Right cardiac atrium (tissue), 5 donors: Measurements from ENCODE around the gene FGF14. TPM values are rescaled to one million over a fixed set of nuclear protein-coding genes. Genes with fewer than 3 reads are reported as not detected.

Experiments
- ATAC-seq, 2 donors: fragments of 200-7000 bp; cut with Tn5 transposase; one replicate each; pipeline versions ENCODE4 v1.8.0 to v1.9.1; 2020; ENCODE audit warnings: moderate library complexity in 2 of 2, mild to moderate bottlenecking in 1 of 2
- DNase-seq, 3 donors: peaks; one replicate each; pipeline ENCODE4 v3.0.0-alpha.2; 2020
- H3K27ac ChIP-seq: one replicate; pipeline ENCODE4 v1.5.1; 2013; ENCODE audit warnings: mild to moderate bottlenecking, low read length, control low read depth, moderate library complexity
- H3K27me3 ChIP-seq: one replicate; pipeline ENCODE4 v1.6.1; 2013; ENCODE audit not compliant: control insufficient read depth, insufficient read depth
- H3K4me1 ChIP-seq: one replicate; pipeline ENCODE4 v1.6.1; 2013; ENCODE audit warnings: low read length; ENCODE audit not compliant: control insufficient read depth, insufficient read depth
- H3K4me3 ChIP-seq: one replicate; pipeline ENCODE4 v1.5.1; 2013; ENCODE audit warnings: low read length, control low read depth
- H3K9me3 ChIP-seq: one replicate; pipeline ENCODE4 v1.6.1; 2013; ENCODE audit warnings: low read length; ENCODE audit not compliant: control insufficient read depth
- WGBS: extraction: QIAGEN DNeasy Blood & Tissue Kit; methylation state at CpG from one replicate; pipeline ENCODE4 v1.1.7; 2013; 5-methylcytosine and 5-hydroxymethylcytosine counted together
- intact Hi-C, 4 donors: fragments of 100-400 bp; cut with DNase I; formaldehyde crosslinking; loops; one replicate each; pipeline versions ENCODE4 v1.11.0 to v1.14.0; 2022 to 2023
- polyA plus RNA-seq: library from polyadenylated mRNA; stranded (reverse); fragments of 200-250 nt; gene quantifications from one replicate; pipeline ENCODE4 v1.2.3, GENCODE V29; 2013
- total RNA-seq, 4 donors: library from RNA; stranded (reverse); fragmentation: NEBNext Ultra II Directional; extraction: Animal tissue kit (Norgen Biotek cat#: 25700); gene quantifications; one replicate each; pipeline ENCODE4 v1.2.1, GENCODE V29; 2021
- donor health status: healthy with polysubstance abuse.
- donor health status: DM: no; HTN: yes; CAD: no.
- donor health status: DM: no; HTN: no; CAD: no.
- donor health status: DM: no; HTN: yes; CAD: no; lungs with severe emphysema.
- donor health status: DM: yes; HTN: yes; CAD: no.

FGF14 gene
- total and polyA plus RNA-seq, 5 donors, result 0.54 to 4.9 (median 3.0) TPM

DNA sequence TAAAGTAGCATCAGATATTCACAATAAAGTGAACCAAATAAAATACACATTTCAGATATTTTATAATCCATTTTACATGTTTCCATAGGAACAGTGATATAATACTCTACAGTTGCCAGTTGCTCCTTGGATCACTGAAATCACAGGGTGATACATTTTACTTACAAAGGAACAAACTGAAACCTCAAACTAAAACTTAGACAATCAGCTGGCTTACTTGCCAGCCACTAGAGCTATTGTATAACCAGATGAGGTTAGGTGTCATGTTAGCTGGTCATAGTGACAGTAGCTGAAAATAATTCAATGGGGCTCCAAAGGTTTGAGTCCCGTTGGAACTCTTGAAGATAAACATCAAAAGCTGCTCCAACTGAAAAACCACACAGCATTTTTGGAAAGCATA lies 674.7 kb downstream of the FGF14 start:
- WGBS, result 24% methylated on average over 1 of the region's 1 CpG
- H3K9me3 ChIP-seq, result no peaks in the 10 kb centered on the region
- no peaks in the 10 kb centered on the region for H3K27me3 ChIP-seq
- H3K4me1 ChIP-seq, result no peaks in the 10 kb centered on the region
- DNase-seq (no peak), ATAC-seq (no peak)
- intact Hi-C loops, result no loop called here
- H3K27ac ChIP-seq, result no peak overlapping the region
- H3K4me3 ChIP-seq, result no peak overlapping the region

DNA sequence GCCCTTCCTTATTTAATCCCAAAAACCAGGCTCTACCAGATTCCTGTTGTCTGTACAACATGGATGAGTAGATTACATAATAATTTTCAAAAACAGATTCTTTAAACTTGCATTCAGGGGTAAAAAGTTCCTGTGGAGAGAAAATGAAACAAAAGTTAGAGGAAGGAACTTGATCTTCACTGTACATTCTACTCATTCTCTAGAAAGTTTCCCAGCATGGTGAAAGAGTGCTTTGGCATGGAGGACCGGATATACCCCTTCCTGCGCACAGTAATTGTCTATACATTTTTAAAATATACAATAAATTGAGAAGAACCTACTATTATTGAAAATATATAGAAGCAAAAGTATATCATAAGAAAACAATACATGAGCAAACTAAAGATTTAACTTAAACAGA lies 675.2 kb downstream of the FGF14 start:
- no peaks in the 10 kb centered on the region for H3K9me3 ChIP-seq
- WGBS, result 72% methylated on average over 2 of the region's 2 CpGs
- no peak for DNase-seq
- no peaks in the 10 kb centered on the region for H3K27me3 ChIP-seq
- no peaks in the 10 kb centered on the region for H3K4me1 ChIP-seq
- H3K27ac ChIP-seq, result no peak overlapping the region
- no peak overlapping the region for H3K4me3 ChIP-seq
- ATAC-seq, result no peak
- intact Hi-C loops, result no loop called here

DNA sequence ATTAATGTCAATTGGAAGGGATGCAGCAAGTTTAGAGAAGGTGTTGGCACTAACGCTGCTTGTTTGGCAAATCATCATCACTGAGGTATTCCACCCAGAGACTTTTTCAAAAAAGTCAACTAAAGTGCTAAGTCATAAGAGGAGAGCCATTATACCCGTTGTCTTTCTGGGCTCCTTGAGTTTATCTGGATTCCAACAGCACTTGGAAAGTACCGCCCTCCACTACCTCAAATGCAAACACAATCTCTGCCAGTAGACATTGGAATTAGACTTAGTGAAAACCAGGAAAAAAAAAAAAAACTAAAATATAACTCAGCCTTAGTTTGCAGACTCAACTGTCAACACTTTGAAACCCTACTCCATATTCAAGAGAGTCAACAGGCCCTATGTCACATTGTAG lies 683.4 kb downstream of the FGF14 start:
- no peak for DNase-seq
- Histone ChIP-seq H3K27me3 (no peaks in the 10 kb centered on the region), H3K4me3 (no peak overlapping the region), H3K4me1 (no peaks in the 10 kb centered on the region), H3K9me3 (no peaks in the 10 kb centered on the region), H3K27ac (no peak overlapping the region)
- WGBS, result 71% methylated on average over 3 of the region's 3 CpGs
- intact Hi-C loops, result no loop called here
- no peak for ATAC-seq

DNA sequence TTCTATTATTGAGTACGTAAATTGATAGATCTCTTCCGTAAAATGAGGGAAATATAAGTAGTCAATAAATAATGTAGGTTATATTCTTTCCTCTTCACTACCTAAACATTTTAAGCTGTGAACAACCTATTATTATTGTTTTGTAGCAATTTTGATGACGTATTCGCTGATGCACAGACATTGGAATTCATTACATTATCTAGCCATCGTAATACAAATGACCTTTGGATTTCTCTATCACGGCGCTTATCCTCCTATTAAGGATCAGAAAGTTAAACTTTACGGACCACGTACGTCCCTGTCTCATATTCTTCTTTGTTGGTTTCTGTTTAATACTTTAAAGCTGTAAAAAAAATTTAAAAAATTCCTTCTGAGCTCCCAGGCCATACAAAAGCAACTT lies 684.5 kb downstream of the FGF14 start:
- no peak overlapping the region for H3K27ac ChIP-seq
- H3K4me1 ChIP-seq, result no peaks in the 10 kb centered on the region
- no peaks in the 10 kb centered on the region for H3K9me3 ChIP-seq
- intact Hi-C loops, result no loop called here
- ATAC-seq, result no peak
- DNase-seq, result no peak
- H3K4me3 ChIP-seq, result no peak overlapping the region
- H3K27me3 ChIP-seq, result no peaks in the 10 kb centered on the region
- WGBS, result 86% methylated on average over 10 of the region's 10 CpGs

DNA sequence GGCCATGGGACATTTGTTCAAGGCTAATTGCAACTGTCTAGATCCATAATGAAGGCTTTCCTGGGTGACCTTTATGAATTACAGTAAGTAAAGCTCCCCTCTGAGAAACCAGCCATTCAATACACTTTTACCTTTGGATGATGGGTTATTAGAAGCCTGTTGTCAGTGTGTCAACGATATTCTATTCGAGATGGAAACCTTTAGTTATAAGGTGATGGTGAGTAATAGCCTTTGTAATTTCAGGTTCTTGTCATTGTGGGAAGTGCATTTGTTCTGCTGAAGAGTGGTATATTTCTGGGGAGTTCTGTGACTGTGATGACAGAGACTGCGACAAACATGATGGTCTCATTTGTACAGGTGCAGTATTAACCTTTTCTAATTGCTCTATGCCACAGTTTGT lies 687.7 kb downstream of the FGF14 start:
- no peak for DNase-seq
- no peak for ATAC-seq
- Histone ChIP-seq H3K4me3 (no peak overlapping the region), H3K27ac (no peak overlapping the region), H3K4me1 (no peaks in the 10 kb centered on the region), H3K27me3 (no peaks in the 10 kb centered on the region), H3K9me3 (no peaks in the 10 kb centered on the region)
- intact Hi-C loops, result no loop called here
- 88% methylated on average over 3 of the region's 3 CpGs for WGBS

DNA sequence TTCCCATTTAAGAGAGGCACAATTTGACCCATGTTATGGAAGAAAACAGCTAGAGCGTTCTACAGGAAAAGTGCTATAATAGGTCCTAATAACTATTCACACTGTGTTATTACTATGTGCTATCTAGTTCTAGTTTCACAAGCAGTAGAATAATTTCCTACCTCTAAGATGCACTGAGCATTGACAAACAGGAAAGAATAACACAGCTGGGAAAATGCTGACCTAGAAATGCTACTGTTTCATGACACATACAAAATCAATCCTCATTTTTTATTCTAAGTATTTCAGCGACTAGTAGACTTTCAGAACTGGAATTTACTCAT lies 689.9 kb downstream of the FGF14 start:
- H3K4me3 ChIP-seq, result no peak overlapping the region
- H3K27ac ChIP-seq, result no peak overlapping the region
- 82% methylated on average over 2 of the region's 2 CpGs for WGBS
- ATAC-seq (no peak), DNase-seq (no peak)
- H3K9me3 ChIP-seq, result no peaks in the 10 kb centered on the region
- intact Hi-C loops, result no loop called here
- no peaks in the 10 kb centered on the region for H3K4me1 ChIP-seq
- no peaks in the 10 kb centered on the region for H3K27me3 ChIP-seq

DNA sequence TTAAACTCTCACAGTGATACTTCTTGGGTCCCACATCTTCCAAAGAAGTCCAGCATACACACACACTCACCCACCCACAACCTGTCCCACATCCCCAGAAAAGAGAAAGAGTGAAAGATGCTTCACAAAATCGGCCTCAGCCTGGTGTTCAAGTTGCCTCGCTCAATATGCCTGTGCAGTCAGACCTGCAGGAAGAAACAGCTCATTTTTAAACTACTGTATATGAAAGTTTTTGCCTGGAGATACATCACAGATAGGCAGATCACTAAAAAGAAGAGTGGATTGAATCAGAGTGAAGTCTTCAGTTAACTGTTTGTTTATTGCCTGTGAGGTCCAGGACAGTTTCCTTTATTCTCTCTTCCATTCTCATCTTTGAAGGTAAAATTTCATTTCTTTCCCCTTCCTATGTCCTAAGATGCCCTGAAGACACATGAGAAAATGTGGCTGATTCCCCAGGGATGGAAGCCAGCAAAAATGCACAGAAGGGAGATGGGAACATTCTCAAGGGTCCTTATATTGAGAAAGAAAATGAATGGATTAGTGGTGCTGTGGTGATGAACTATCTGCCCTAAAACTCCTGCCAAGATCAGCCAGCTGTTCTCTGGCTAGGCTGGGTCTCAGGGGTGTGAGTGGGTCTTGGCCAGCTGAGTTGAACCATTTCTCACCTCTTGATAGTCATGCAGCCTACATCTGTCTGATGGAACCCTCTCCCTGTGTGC lies 690.4 kb downstream of the FGF14 start:
- H3K27ac ChIP-seq, result no peak overlapping the region
- DNase-seq (peak in 2 of 3 donors; percentile 19 to 50), ATAC-seq (peak in 1 of 2 donors; percentile 64)
- H3K27me3 ChIP-seq, result no peaks in the 10 kb centered on the region
- H3K9me3 ChIP-seq, result no peaks in the 10 kb centered on the region
- H3K4me3 ChIP-seq, result no peak overlapping the region
- 86% methylated on average over 2 of the region's 2 CpGs for WGBS
- intact Hi-C loops, result no loop called here
- no peaks in the 10 kb centered on the region for H3K4me1 ChIP-seq

DNA sequence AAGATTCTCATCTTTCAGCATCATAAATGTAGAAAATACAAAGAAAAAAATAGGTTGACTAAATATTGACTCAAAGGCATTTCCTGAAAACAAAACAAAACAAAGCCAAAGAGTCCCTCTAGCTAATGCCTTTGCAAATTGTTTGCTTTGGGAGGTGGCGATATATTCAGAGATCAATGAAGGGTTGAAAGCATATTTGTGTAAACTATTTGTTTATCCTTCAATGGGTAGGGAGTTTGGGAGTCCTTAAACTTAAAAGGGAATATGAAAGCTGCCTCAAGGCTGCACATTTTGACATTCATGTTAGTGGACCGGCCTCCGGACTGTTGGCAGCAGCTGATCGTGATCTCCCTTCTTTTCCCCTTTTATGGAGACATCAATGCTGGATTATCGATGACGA lies 691.9 kb downstream of the FGF14 start:
- Histone ChIP-seq H3K27ac (no peak overlapping the region), H3K9me3 (no peaks in the 10 kb centered on the region), H3K27me3 (no peaks in the 10 kb centered on the region), H3K4me3 (no peak overlapping the region), H3K4me1 (no peaks in the 10 kb centered on the region)
- no peak for ATAC-seq
- WGBS, result 94% methylated on average over 6 of the region's 6 CpGs
- intact Hi-C loops, result no loop called here
- DNase-seq, result no peak

DNA sequence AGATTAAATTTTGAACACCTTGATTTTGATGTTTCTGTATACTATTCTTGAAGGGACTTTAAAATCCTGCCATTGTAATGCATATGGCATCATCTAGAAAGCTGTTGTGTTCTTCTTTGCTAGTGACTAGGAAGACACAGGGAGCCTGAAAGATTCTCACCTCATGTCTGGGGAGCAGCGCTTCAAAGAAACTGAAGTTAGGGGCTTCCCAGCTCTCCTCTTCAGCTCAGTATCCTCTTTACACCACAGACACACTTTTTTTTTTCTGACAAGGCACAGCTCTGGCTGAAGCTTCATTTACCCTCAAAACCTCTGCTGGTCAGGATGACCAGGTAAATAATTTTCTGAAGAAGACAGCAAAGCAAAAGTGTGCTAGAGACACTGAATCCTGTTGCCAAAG lies 693.7 kb downstream of the FGF14 start:
- H3K4me1 ChIP-seq, result no peaks in the 10 kb centered on the region
- intact Hi-C loops, result no loop called here
- no peak overlapping the region for H3K27ac ChIP-seq
- DNase-seq (no peak), ATAC-seq (no peak)
- no peaks in the 10 kb centered on the region for H3K9me3 ChIP-seq
- H3K27me3 ChIP-seq, result no peaks in the 10 kb centered on the region
- no peak overlapping the region for H3K4me3 ChIP-seq
- 78% methylated on average over 1 of the region's 1 CpG for WGBS

DNA sequence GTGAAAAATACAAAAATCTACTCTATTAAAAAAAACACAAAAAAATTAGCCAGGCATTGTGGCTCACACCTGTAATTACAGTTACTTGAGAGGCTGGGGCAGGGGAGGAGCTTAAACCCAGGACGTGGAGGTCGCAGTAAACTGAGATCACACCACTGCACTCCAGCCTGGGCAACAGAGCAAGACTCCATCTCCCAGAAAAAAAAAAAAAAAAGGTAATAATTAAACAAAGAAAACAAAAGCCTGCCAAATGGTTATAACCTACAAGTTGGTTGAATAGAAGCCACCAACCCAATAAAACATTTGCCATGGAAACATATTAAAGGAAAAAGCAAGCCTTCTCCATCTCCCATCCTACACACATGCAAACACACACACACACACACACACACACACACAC lies 694.2 kb downstream of the FGF14 start:
- Histone ChIP-seq H3K27me3 (no peaks in the 10 kb centered on the region), H3K27ac (no peak overlapping the region), H3K9me3 (no peaks in the 10 kb centered on the region), H3K4me3 (no peak overlapping the region), H3K4me1 (no peaks in the 10 kb centered on the region)
- WGBS, result 84% methylated on average over 2 of the region's 2 CpGs
- ATAC-seq, result no peak
- DNase-seq, result no peak
- intact Hi-C loops, result no loop called here

DNA sequence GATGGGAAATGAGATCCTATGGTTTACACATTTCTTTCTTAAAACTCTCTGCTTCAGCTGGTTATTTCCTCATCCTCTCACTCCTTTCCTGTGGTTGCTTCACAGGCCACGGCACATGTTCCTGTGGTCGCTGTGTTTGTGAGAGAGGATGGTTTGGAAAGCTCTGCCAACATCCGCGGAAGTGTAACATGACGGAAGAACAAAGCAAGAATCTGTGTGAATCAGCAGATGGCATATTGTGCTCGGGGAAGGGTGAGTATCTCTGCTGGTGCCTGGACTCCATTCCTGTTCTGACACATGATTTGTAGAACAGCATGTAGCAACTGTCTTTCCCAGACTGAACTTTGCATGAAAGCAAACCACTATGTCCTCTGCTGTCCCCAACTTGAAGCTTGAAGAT lies 695.2 kb downstream of the FGF14 start:
- 25% methylated on average over 6 of the region's 6 CpGs for WGBS
- ATAC-seq (peak; percentile 57 to 71), DNase-seq (peak in 2 of 3 donors; percentile 12 to 54)
- H3K27ac ChIP-seq, result no peak overlapping the region
- H3K4me1 ChIP-seq, result no peaks in the 10 kb centered on the region
- no peaks in the 10 kb centered on the region for H3K27me3 ChIP-seq
- no peaks in the 10 kb centered on the region for H3K9me3 ChIP-seq
- intact Hi-C loops, result no loop called here
- no peak overlapping the region for H3K4me3 ChIP-seq

DNA sequence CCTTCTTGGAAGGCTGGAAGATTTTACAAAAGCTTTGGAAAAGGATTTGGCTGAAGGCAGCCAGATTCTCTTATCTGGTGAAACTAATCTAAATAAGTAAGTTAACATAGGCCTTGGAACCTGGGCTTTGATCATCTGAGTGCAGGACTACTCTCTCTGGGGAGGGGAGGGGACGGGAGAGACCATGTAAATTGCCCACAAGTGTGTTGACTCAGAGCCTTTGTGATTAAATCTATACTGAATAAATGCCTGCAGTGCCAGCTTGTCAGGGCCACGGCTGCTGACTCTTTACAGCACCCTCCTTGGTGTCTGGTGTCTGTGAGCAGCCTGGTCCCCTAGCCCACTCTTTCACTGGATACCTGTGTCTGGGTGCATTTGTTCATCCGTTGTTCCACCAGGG lies 698.0 kb downstream of the FGF14 start:
- Histone ChIP-seq H3K27ac (no peak overlapping the region), H3K4me1 (no peaks in the 10 kb centered on the region), H3K4me3 (no peak overlapping the region), H3K27me3 (no peaks in the 10 kb centered on the region), H3K9me3 (no peaks in the 10 kb centered on the region)
- peak in 1 of 3 donors; percentile 14 for DNase-seq
- intact Hi-C loops, result no loop called here
- no peak for ATAC-seq
- WGBS, result 68% methylated on average over 3 of the region's 3 CpGs
